Measurements from ENCODE around the gene SLC25A43.
"Not testable (repeated sequence)": the region's sequence is repeated elsewhere in the genome, so short reads cannot be mapped to it uniquely, and the experiment has no call there.

SLC25A43 gene

GRCh38 chrX:119410027-119410819 lies 11.1 kb downstream of the SLC25A43 start:
- DNase-seq = no peak

DNA sequence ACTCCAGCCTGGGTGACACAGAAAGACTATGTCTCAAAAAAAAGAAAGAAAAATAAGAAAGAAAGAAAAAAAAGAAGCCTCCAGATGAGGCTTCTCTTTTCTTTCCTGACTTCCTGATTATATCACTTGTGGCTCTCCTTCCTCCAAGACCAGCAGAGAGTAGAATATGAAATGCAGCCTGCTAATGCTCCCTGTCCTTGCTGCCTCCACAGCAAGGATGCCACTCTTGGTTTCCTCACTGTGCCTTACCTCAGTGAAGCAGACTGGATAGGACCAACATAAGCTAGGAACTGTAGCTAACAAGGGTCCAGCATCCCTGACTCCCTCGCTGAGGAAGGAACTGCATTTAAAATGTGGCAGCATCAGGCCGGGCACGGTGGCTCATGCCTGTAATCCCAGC lies 11.7 kb downstream of the SLC25A43 start:
- no peak for DNase-seq

DNA sequence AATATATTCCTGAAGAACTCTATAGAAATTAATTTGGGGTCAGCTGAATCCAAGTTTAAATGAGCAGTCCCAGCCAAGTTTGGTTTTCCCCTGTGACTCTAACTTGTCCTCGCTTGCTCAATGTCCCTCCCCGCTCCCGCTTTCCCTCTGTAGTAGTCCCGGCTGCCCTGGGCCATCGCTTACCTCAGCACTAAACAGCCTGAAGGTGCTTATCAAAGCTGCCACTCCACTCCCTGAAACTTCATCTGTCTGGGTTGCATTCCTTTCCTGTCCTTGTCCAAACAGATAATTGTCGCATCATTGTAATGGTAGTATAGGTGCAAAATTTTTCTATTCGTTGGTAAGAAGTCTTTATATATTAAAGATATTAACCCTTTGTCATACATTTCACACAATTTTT lies 12.8 kb downstream of the SLC25A43 start:
- DNase-seq = no peak

DNA sequence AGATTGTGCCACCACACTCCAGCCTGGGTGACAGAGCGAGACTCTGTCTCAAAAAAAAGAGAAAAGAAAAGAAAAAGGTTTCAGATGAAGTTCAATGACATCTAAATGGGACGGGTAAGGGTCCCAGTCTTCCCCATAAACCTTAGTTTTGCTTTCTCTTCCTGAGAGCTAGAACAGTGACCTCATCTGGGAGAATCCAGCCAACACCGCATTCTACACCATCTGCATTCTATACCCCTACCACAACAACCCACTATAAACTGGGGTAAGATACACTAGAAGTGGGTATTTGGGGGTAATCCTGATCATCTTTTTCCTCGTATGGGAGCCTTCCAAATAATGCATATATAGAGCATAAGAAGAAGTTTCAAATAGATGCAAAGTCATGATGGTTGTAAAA lies 18.2 kb downstream of the SLC25A43 start:
- no peak for DNase-seq

GRCh38 chrX:119417842-119418241 lies 18.7 kb downstream of the SLC25A43 start:
- no peak for DNase-seq

DNA sequence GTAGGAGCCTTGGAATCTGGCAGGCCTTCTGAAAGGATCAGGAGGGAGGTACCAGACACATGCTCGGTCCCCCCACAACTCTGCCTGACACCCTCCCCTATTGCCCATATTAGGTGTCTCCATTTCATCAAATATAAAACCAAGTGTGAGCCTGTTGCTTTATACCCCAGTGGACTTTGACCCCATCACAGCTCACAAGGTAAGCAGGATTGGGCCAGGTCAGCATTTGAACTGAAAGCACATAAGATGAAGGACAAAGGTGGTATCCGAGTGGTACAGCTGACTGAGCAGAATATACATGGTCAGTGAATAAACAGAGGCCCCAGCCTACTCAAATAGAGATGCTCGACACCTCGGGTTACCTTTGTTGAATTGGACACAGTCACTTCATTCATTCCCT lies 20.0 kb downstream of the SLC25A43 start:
- no peak for DNase-seq

DNA sequence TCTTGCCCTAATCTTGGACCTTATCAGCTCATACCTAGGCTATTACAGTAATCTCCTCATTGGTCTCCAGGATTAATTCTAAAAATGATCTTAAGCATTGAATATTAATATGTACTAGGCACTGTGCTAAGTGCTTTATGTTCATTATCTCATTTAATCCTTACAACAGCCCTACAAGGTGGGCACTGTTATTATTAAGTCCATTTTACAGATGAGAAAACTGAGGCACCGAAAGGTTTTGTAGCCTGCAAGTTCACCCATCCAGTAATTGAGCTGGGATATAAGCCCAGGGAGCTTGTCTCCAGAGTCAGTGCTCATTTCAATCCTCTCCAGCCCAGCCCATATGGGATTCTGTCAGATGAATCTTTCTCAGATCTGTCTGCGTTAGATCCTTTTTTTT lies 20.8 kb downstream of the SLC25A43 start:
- DNase-seq = no peak

GRCh38 chrX:119421016-119421705 lies 22.0 kb downstream of the SLC25A43 start:
- DNase-seq = no peak

DNA sequence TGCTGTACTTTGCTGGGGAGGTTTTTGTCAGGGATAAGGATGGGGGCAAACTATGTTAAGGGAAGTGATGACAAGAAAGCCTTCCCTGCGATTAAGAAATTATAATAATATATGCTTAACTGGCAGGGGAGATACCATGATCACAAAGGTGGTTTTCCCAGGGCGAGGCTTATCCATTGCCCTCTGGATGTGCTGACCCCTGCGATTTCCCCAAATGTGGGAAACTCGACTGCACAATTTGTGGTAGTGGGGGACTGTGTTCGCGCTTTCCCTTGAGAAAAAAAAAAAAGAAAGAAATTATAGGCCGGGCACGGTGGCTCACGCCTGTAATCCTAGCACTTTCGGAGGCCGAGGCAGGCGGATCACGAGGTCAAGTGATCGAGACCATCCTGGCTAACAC lies 24.5 kb downstream of the SLC25A43 start:
- DNase-seq = no peak

- no peak for DNase-seq
Measured at GRCh38 chrX:119424999-119425398, 25.9 kb downstream of the SLC25A43 start.

DNA sequence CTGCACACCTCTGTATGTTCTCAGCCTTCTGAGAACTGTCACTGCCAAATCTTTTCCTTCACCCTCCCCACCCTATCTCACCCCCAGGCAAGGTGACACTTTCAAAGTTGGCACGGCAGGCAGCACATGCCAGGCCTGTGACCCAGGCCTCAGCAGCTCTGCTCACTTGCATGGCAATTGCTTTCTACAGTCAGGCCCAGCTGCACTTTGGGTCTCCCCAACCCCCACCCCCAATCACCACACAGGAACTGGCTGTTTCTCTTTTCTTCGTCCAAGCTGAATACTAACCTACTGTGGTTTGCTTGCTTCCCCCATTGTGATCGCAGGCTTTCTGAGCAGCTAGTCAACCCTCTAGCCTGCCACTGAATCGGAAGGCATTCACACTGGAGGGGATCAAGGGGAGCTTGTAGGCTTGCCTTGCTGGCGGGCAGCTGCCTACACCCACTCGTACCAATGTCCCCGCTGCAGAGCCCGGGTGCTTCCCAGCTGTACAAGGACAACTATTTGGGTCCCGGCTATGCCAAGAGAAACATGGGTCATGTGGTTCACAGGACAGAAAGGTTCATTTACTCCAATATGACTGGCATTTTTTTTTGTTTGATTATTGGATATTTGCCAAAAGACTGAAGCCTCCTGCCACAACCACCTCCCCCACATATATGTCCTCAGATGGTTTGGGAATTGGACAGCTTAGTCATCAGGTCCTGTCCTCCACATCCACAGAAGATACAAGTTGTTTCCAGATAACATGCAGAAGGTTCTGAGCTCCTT lies 28.1 kb downstream of the SLC25A43 start:
- peak; percentile 3 for DNase-seq

GRCh38 chrX:119427795-119428185 lies 28.7 kb downstream of the SLC25A43 start:
- DNase-seq = no peak

GRCh38 chrX:119429471-119429870 lies 30.3 kb downstream of the SLC25A43 start:
- no peak for DNase-seq

GRCh38 chrX:119441295-119441694 lies 42.2 kb downstream of the SLC25A43 start:
- not testable (repeated sequence) for DNase-seq

- DNase-seq = no peak
Measured at GRCh38 chrX:119442286-119442685, 43.1 kb downstream of the SLC25A43 start.

- DNase-seq = no peak
Measured at GRCh38 chrX:119453202-119453601, 54.1 kb downstream of the SLC25A43 start.

DNA sequence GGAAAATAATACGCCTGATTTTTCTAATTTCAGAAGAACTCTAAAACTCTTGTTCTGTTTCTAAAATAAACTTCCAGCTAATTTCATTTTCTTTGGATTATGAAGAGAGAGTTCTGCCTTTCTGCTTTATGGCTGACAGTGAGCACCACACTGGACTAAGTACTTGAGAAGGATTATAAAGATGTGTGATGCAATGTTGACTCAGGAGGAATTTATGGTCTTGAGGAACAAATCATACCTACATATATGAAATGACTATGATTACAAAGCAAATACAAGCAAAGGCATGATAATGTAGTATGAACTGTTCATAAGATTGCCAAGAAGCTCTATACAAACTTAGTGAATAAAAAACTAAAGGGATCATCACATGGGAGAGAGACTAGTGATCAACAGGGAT lies 56.1 kb downstream of the SLC25A43 start:
- no peak for DNase-seq

DNA sequence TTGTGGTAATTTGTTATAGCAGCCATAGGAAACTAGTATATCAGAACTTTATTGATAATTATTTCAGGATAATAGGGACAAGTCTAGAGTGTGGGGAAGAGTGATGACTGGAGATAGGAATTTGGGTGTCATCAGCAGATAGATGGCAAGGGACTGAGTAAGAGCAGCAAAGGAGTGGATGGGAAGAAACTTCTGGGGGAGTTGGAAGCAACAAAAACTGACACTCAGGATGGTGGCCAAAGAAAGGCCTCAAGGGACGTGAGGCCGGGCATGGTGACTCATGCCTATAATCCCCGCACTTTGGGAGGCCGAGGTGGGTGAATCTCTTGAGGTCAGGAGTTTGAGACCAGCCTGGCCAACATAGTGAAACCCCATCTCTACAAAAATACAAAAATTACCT lies 60.0 kb downstream of the SLC25A43 start:
- no peak for DNase-seq

DNA sequence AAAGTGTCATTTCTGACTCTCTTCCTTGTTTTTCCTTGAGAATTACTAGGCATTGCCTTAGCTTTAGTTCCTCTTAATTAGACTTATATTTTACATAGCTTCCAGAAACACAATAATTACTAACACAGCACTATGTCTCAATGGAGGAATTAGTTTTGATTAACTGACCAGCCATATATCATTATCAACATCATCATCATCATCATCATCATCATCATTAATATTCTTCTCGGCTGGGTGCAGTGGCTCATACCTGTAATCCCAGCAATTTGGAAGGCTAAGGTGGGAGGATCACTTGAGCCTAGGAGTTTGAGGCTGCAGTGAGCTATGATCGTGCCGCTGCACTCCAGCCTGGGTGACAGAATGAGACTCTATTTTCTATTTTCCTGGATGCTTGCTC lies 66.4 kb downstream of the SLC25A43 start:
- DNase-seq = no peak

- no peak for DNase-seq
Measured at GRCh38 chrX:119466970-119467369, 67.8 kb downstream of the SLC25A43 start.

GRCh38 chrX:119467433-119467832 lies 68.3 kb downstream of the SLC25A43 start:
- no peak for DNase-seq

DNA sequence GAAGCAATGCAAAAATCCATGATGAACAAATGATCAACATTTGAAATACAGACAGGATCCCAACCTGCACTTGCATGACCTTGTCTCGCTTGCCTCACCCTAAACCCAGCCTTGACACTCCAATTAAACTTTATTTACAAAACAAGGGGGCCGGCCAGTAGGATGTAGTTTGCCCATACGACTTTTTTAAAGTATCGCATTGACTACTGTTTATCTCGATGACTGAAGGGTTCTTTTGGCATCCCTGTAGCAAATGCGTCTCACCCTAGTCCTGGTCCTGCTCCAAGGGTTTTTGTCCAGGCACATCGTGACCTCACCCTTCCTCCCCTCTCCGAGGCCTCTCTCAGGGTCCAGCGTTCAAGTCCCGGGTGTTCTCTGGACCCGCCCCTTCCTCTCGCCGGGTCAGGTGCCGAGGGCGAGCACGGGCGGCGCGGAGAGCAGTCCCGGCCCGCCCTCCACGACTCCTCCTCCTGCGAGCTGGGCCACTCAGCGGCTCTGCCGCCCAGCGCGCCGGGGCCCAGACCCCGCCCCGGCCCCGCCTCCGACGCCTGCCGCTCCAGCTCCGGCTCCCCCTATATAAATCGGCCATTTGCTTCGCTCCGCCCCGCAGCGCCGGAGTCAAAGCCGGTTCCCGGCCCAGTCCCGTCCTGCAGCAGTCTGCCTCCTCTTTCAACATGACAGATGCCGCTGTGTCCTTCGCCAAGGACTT lies 68.9 kb downstream of the SLC25A43 start, which contains the start of gene SLC25A5:
Gene SLC25A5, plus strand, starts transcription at position 603 of the 709 bp plus-strand sequence. Its CDS starts 72 bp downstream, at position 675.
- peak; percentile 88 for DNase-seq

All from CD4-positive, alpha-beta T cell treated with Interleukin-6 for 4 hours (primary cell).